ENCODE measurements around the gene RPS2. TPM values are rescaled to one million over a fixed set of nuclear protein-coding genes. Genes with fewer than 3 reads are reported as not detected.

RPS2 gene
- total and polyA plus RNA-seq, 2 donors (not counting 1 experiment from before 2014, with no cell fraction given), result 1,683 to 2,596 TPM

DNA sequence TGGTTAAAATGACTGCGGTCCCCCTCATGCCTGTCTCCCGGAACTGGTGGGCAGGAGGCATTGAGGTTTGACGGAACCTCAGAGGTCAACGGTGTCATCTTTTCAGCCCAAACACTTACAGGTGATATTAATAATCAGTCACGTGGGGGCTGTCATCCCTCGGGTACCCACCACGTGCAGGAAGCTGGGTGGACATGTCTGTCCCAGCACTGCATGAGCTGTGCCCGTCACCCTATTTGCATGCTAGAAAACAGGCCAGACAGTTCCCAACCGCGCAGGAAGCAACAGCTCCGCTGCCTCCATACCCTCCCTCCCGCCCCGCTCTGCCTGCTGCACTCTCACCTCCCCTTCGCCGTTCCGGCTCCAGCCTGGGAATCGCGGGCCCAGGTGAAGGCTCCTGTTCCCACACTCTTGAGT is 26.5 kb upstream of the RPS2 start:
- Histone ChIP-seq H2AFZ (ENCODE audit: low read length) (no peak overlapping the region), H3K27me3 (ENCODE audit: control insufficient read depth, insufficient read depth, low read length) (peaks cover 21% of the 10 kb centered on the region), H3K4me1 (ENCODE audit: control insufficient read depth, extremely low read depth, insufficient read depth, low read length) (peaks cover 7% of the 10 kb centered on the region), H3K36me3 (ENCODE audit: control insufficient read depth, insufficient read depth, low read length) (peaks cover 9% of the 10 kb centered on the region), H3K9ac (ENCODE audit: insufficient read depth, low read length) (no peak overlapping the region), H4K20me1 (ENCODE audit: control insufficient read depth, extremely low read depth, insufficient read depth, low read length) (no peaks in the 10 kb centered on the region), H3K27ac (ENCODE audit: insufficient read depth, low read length) (no peak overlapping the region), H3K4me3 (replicated peaks in 1 of 4; ENCODE audit: control extremely low read depth in 1 of 4, insufficient read depth in 1 of 4, low read depth in 3 of 4, low read length in 4 of 4) (no peak overlapping the region), H3K9me3 (ENCODE audit: control insufficient read depth, insufficient read depth, low read depth, low read length) (no peaks in the 10 kb centered on the region), H3K79me2 (ENCODE audit: control insufficient read depth, insufficient read depth, low read length) (no peaks in the 10 kb centered on the region), H3K4me2 (ENCODE audit: extremely low read depth, insufficient read depth, low read length) (peak overlapping the region; percentile 25)
- DNase-seq (ENCODE audit: low read depth in 2 of 2), result no peak
- TF ChIP-seq EZH2 (IDR thresholded peaks at IDR 0.05; ENCODE audit: low read length, missing control alignments), result peak; percentile 41
- TF ChIP-seq, protein P1, sequence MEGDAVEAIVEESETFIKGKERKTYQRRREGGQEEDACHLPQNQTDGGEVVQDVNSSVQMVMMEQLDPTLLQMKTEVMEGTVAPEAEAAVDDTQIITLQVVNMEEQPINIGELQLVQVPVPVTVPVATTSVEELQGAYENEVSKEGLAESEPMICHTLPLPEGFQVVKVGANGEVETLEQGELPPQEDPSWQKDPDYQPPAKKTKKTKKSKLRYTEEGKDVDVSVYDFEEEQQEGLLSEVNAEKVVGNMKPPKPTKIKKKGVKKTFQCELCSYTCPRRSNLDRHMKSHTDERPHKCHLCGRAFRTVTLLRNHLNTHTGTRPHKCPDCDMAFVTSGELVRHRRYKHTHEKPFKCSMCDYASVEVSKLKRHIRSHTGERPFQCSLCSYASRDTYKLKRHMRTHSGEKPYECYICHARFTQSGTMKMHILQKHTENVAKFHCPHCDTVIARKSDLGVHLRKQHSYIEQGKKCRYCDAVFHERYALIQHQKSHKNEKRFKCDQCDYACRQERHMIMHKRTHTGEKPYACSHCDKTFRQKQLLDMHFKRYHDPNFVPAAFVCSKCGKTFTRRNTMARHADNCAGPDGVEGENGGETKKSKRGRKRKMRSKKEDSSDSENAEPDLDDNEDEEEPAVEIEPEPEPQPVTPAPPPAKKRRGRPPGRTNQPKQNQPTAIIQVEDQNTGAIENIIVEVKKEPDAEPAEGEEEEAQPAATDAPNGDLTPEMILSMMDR (conservative IDR thresholded peaks at IDR 0.05 in 1 of 2, IDR thresholded peaks at IDR 0.05 in 1 of 2; ENCODE audit: low read depth in 1 of 2, low read length in 2 of 2), result no peak

DNA sequence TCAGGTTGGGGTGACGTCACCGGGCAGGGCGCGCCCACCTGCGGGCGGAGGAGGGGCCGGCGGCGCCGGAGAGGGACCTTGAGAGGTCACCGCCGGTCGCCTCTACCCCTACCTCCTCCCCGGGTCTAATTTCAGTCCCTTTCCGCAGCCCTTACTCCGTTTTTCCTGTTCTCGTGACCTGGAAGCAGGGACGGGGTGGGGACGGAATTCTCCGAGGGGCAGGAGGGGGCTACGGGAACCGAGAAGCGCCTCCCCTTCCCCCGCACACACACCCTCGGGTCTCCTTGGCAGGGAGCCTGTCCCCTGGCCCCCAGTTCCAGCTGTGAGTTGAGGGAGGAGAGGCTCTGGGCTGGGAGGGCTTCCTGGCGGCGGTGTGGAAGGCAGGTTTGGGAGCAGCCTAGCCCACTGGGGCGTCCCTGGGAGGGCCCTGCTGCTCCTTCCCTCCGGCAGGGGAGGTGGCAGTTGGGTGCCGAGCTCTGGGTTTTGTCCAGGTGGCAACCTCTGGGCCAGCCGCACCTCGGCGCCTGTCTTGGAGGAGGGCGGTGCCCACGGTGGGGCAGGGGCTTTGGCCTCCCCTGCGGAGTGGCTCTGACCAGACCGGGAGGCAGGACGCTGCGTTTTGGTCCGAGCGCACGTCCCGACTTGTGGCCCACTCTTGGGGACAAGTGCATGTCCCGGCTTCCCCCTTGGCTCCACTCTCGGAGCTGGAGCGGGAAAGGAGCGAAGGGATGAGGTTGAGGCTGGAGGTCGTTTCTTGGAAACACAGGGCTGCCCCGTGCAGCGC is 25.9 kb upstream of the RPS2 start:
- H3K4me1 ChIP-seq (ENCODE audit: control insufficient read depth, extremely low read depth, insufficient read depth, low read length), result peaks cover 7% of the 10 kb centered on the region
- H2AFZ ChIP-seq (ENCODE audit: low read length), result no peak overlapping the region
- peak overlapping the region in 3 of 4 experiments; percentile 21 to 39 (median 37) for H3K4me3 ChIP-seq (replicated peaks in 1 of 4; ENCODE audit: control extremely low read depth in 1 of 4, insufficient read depth in 1 of 4, low read depth in 3 of 4, low read length in 4 of 4)
- H3K79me2 ChIP-seq (ENCODE audit: control insufficient read depth, insufficient read depth, low read length), result peaks cover 3% of the 10 kb centered on the region
- peaks cover 14% of the 10 kb centered on the region for H3K36me3 ChIP-seq (ENCODE audit: control insufficient read depth, insufficient read depth, low read length)
- H3K9me3 ChIP-seq (ENCODE audit: control insufficient read depth, insufficient read depth, low read depth, low read length), result no peaks in the 10 kb centered on the region
- H3K9ac ChIP-seq (ENCODE audit: insufficient read depth, low read length), result no peak overlapping the region
- H4K20me1 ChIP-seq (ENCODE audit: control insufficient read depth, extremely low read depth, insufficient read depth, low read length), result no peaks in the 10 kb centered on the region
- H3K27me3 ChIP-seq (ENCODE audit: control insufficient read depth, insufficient read depth, low read length), result peaks cover 21% of the 10 kb centered on the region
- peak; percentile 99 for TF ChIP-seq EZH2 (IDR thresholded peaks at IDR 0.05; ENCODE audit: low read length, missing control alignments)
- TF ChIP-seq, protein P1 (conservative IDR thresholded peaks at IDR 0.05 in 1 of 2, IDR thresholded peaks at IDR 0.05 in 1 of 2; ENCODE audit: low read depth in 1 of 2, low read length in 2 of 2), result no peak
- no peak for DNase-seq (ENCODE audit: low read depth in 2 of 2)
- no peak overlapping the region for H3K27ac ChIP-seq (ENCODE audit: insufficient read depth, low read length)
- H3K4me2 ChIP-seq (ENCODE audit: extremely low read depth, insufficient read depth, low read length), result peak overlapping the region; percentile 51

DNA sequence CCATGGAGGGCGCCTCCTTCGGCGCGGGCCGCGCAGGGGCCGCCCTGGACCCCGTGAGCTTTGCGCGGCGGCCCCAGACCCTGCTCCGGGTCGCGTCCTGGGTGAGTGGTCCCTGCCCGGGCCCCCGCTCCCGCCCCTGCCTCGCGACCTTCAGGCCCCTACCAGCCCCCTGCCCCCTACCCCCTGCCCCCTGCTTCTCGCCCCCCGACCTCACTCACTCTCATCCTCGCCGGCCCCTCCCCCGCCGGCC is 25.4 kb upstream of the RPS2 start:
- no peak for TF ChIP-seq EZH2 (IDR thresholded peaks at IDR 0.05; ENCODE audit: low read length, missing control alignments)
- TF ChIP-seq, protein P1 (conservative IDR thresholded peaks at IDR 0.05 in 1 of 2, IDR thresholded peaks at IDR 0.05 in 1 of 2; ENCODE audit: low read depth in 1 of 2, low read length in 2 of 2), result no peak
- Histone ChIP-seq H2AFZ (ENCODE audit: low read length) (no peak overlapping the region), H3K79me2 (ENCODE audit: control insufficient read depth, insufficient read depth, low read length) (peaks cover 8% of the 10 kb centered on the region), H3K4me2 (ENCODE audit: extremely low read depth, insufficient read depth, low read length) (no peak overlapping the region), H3K4me1 (ENCODE audit: control insufficient read depth, extremely low read depth, insufficient read depth, low read length) (peaks cover 12% of the 10 kb centered on the region), H3K27ac (ENCODE audit: insufficient read depth, low read length) (no peak overlapping the region), H3K27me3 (ENCODE audit: control insufficient read depth, insufficient read depth, low read length) (peaks cover 21% of the 10 kb centered on the region), H3K9ac (ENCODE audit: insufficient read depth, low read length) (no peak overlapping the region), H3K4me3 (replicated peaks in 1 of 4; ENCODE audit: control extremely low read depth in 1 of 4, insufficient read depth in 1 of 4, low read depth in 3 of 4, low read length in 4 of 4) (peak overlapping the region in 1 of 4 experiments; percentile 37), H4K20me1 (ENCODE audit: control insufficient read depth, extremely low read depth, insufficient read depth, low read length) (no peaks in the 10 kb centered on the region), H3K9me3 (ENCODE audit: control insufficient read depth, insufficient read depth, low read depth, low read length) (no peaks in the 10 kb centered on the region), H3K36me3 (ENCODE audit: control insufficient read depth, insufficient read depth, low read length) (peaks cover 14% of the 10 kb centered on the region)
- DNase-seq (ENCODE audit: low read depth in 2 of 2), result no peak

Data from fibroblast of lung (primary cell).